A673 (cell line): ENCODE data around the gene ZNF487. TPM values are rescaled to one million over a fixed set of nuclear protein-coding genes. Genes with fewer than 3 reads are reported as not detected.
"Not testable (repeated sequence)": the region's sequence is repeated elsewhere in the genome, so short reads cannot be mapped to it uniquely, and the experiment has no call there.

Experiments
- BruUV-seq: library from RNA; stranded (reverse); fragments of 400-500 nt; replicated peaks from 2 replicates; lab custom pipeline; 2021; lab: Mats Ljungman, UMichigan
- CTCF ChIA-PET: fragments of 300-600 bp; sonication (Branson Sonifier 250); formaldehyde crosslinking; loops from one replicate; lab custom pipeline; 2022; ENCODE audit warnings: antibody characterized with exemption; lab: Charles Lee
- POLR2A ChIA-PET: fragments of 300-600 bp; sonication (Branson Sonifier 250); formaldehyde crosslinking; loops from one replicate; lab custom pipeline; 2022; ENCODE audit warnings: antibody characterized with exemption; ENCODE audit not compliant: low non-redundant PET; lab: Charles Lee
- DNase-seq: peaks from one replicate; pipeline ENCODE4 v3.0.0-alpha.2; 2015; ENCODE audit warnings: low spot score
- H3K27ac ChIP-seq: fragments of 200-600 bp; sonication (generic); 2 replicates; pipeline ENCODE4 v1.5.1; 2016; ENCODE audit warnings: mixed run types, low read depth, mild to moderate bottlenecking, mixed read lengths, antibody characterized with exemption, low read length; ENCODE audit not compliant: poor library complexity, severe bottlenecking
- H3K27me3 ChIP-seq: fragments of 200-600 bp; sonication (generic); replicated peaks from 2 replicates; pipeline ENCODE4 v1.6.1; 2017; ENCODE audit warnings: mixed run types, low read depth, mild to moderate bottlenecking, mixed read lengths, antibody characterized with exemption, low read length; ENCODE audit not compliant: insufficient read depth, poor library complexity
- H3K36me3 ChIP-seq: fragments of 200-600 bp; sonication (generic); 2 replicates; pipeline ENCODE4 v1.6.1; 2016; ENCODE audit warnings: mixed run types, mild to moderate bottlenecking, mixed read lengths, antibody characterized with exemption, low read length; ENCODE audit not compliant: insufficient read depth, poor library complexity, severe bottlenecking
- H3K4me1 ChIP-seq: fragments of 200-600 bp; sonication (generic); 2 replicates; pipeline ENCODE4 v1.6.1; 2017; ENCODE audit warnings: mixed run types, mild to moderate bottlenecking, mixed read lengths, antibody characterized with exemption, low read length; ENCODE audit not compliant: insufficient read depth, poor library complexity, severe bottlenecking
- H3K4me3 ChIP-seq: fragments of 200-600 bp; sonication (generic); 2 replicates; pipeline ENCODE4 v1.5.1; 2016; ENCODE audit warnings: low read depth, mixed run types, mild to moderate bottlenecking, mixed read lengths, low read length; ENCODE audit not compliant: poor library complexity, severe bottlenecking
- H3K9me3 ChIP-seq: fragments of 200-600 bp; sonication (generic); 2 replicates; pipeline ENCODE4 v1.6.1; 2016; ENCODE audit warnings: mixed run types, low read depth, mild to moderate bottlenecking, mixed read lengths, antibody characterized with exemption, low read length; ENCODE audit not compliant: poor library complexity, severe bottlenecking
- EZH2 ChIP-seq: fragments of 200-600 bp; sonication (generic); IDR thresholded peaks from 2 replicates; pipeline ENCODE4 v1.6.1; 2017; ENCODE audit warnings: borderline replicate concordance, low read depth, mild to moderate bottlenecking, mixed read lengths, antibody characterized with exemption, low read length; ENCODE audit not compliant: poor library complexity, severe bottlenecking
- intact Hi-C: fragments of 100-400 bp; cut with micrococcal nuclease; formaldehyde crosslinking; loops from one replicate; pipeline ENCODE4 v1.10.0; 2022; ENCODE audit not compliant: unreplicated experiment
- total RNA-seq: library from RNA; stranded (reverse); gene quantifications from 2 replicates; pipeline ENCODE4 v1.2.3, GENCODE V29; 2021
- TF ChIP-seq, protein P1 (sequence below): fragments of 300-800, 200-600 bp; sonication (generic); conservative IDR thresholded peaks from 2 replicates; pipeline ENCODE4 v1.5.1; 2017; ENCODE audit warnings: low read depth, mild to moderate bottlenecking, antibody characterized with exemption, low read length, moderate library complexity, mixed read lengths

ZNF487 gene
- total RNA-seq, 1 experiment from 2014 or later, result 1.3 TPM

DNA sequence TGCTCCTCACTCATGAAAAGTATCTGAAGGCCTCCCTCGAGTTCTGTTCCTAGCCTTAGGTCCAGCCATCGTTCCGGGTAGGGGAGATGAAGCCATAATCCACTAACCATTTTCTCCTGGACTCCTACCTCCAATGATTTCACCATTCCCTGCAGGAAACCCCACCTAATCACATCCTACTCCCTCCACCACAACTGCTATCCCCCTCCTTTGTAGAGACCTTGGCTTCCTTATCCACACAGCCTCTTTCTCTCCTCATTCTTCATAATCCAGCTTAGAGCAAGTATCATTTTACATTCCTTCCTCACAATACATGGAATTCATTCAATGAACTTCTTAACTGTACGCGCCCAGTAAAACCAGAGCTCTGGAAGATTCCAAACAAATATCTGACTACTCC, 46.6 kb upstream of the ZNF487 start:
- intact Hi-C loops, result no loop called here
- H3K36me3 ChIP-seq, result peaks cover 100% of the 10 kb centered on the region
- no TSS peak for BruUV-seq
- H3K4me1 ChIP-seq, result peaks cover 6% of the 10 kb centered on the region
- POLR2A ChIA-PET, result interaction anchor here (0.8 kb wide), 1 partner anchor 54 kb away, joined by 3 read pairs; no protein-coding TSS in a partner anchor
- TF ChIP-seq, protein P1, sequence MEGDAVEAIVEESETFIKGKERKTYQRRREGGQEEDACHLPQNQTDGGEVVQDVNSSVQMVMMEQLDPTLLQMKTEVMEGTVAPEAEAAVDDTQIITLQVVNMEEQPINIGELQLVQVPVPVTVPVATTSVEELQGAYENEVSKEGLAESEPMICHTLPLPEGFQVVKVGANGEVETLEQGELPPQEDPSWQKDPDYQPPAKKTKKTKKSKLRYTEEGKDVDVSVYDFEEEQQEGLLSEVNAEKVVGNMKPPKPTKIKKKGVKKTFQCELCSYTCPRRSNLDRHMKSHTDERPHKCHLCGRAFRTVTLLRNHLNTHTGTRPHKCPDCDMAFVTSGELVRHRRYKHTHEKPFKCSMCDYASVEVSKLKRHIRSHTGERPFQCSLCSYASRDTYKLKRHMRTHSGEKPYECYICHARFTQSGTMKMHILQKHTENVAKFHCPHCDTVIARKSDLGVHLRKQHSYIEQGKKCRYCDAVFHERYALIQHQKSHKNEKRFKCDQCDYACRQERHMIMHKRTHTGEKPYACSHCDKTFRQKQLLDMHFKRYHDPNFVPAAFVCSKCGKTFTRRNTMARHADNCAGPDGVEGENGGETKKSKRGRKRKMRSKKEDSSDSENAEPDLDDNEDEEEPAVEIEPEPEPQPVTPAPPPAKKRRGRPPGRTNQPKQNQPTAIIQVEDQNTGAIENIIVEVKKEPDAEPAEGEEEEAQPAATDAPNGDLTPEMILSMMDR, result no peak
- TF ChIP-seq EZH2, result no peak
- no peak for DNase-seq
- no peak overlapping the region for H3K4me3 ChIP-seq
- H3K27me3 ChIP-seq, result no peaks in the 10 kb centered on the region
- H3K27ac ChIP-seq, result no peak overlapping the region
- CTCF ChIA-PET, result no interaction called here
- no peaks in the 10 kb centered on the region for H3K9me3 ChIP-seq

DNA sequence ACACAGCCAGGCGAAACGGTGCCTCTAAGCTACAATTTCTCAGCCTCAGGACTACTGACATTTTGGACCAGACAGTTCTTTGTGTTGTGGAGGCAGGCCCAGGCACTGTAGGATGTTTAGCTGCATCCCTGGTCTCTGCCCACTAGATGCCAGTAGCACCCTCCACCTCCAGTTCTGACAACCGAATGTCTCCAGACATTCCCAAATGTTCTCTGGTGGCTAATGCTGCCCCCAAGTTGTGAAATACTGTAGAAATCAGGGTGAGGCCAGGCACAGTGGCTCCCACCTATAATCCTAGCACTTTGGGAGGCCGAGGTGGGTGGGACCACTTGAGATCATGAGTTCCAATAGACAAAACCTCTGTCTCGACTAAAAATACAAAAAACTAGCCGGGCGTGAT, 46.2 kb upstream of the ZNF487 start:
- intact Hi-C loops, result no loop called here
- no TSS peak for BruUV-seq
- Histone ChIP-seq H3K36me3 (peaks cover 98% of the 10 kb centered on the region), H3K27me3 (no peaks in the 10 kb centered on the region), H3K4me1 (peaks cover 6% of the 10 kb centered on the region), H3K27ac (no peak overlapping the region), H3K4me3 (no peak overlapping the region), H3K9me3 (no peaks in the 10 kb centered on the region)
- CTCF ChIA-PET, result no interaction called here
- POLR2A ChIA-PET, result interaction anchor here (0.8 kb wide), 1 partner anchor 54 kb away, joined by 3 read pairs; no protein-coding TSS in a partner anchor
- DNase-seq, result peak; percentile 74
- TF ChIP-seq EZH2, result no peak
- TF ChIP-seq, protein P1, result peak; percentile 63

DNA sequence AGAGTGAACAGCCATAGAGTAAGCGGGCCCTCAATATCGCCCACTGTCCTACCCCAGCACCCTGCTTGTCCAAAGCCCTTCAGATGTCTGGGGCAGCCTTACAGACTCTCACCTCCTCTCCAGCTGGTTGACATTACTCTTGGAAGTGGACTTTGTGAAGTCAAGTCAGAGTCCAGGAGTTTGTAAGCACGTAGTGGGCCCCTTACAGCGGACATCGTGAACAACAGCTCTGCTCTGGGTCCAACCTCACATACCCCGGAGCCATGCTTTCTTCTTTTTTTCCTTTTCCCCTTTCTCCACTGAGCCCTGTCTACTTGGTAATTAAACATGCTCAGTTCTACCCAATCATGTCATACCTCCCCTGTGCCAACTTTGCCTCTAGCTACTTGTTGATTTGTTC, 45.4 kb upstream of the ZNF487 start:
- CTCF ChIA-PET, result no interaction called here
- POLR2A ChIA-PET, result no interaction called here
- intact Hi-C loops, result no loop called here

DNA sequence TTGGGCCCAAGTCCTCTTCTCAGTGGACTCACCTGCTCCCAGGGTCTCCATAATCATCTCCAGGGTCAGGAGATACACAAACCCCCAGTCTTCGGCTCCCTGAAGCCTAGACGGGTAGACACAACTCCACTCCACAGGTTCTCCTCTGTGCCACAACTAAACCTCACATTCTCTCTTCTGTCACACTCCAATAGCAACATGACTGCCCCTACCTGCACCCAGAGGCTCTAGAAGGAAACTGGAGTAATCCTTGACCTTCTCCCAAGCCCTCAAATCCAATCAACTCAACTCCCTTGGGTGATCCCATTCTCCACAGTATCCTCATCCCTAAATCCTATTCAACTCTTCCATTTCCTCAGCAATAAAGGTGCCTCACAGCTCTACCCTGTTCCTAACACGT, 44.2 kb upstream of the ZNF487 start:
- Histone ChIP-seq H3K27me3 (no peaks in the 10 kb centered on the region), H3K4me1 (peaks cover 8% of the 10 kb centered on the region), H3K4me3 (no peak overlapping the region), H3K9me3 (no peaks in the 10 kb centered on the region), H3K27ac (no peak overlapping the region), H3K36me3 (peaks cover 78% of the 10 kb centered on the region)
- intact Hi-C loops, result no loop called here
- ChIA-PET POLR2A (no interaction called here), CTCF (no interaction called here)
- BruUV-seq, result no TSS peak
- DNase-seq, result no peak
- no peak for TF ChIP-seq EZH2
- TF ChIP-seq, protein P1, result no peak

More for the DNA sequence above, 45.4 kb upstream of the ZNF487 start:
- DNase-seq, result no peak
- H3K27me3 ChIP-seq, result no peaks in the 10 kb centered on the region
- H3K4me1 ChIP-seq, result peaks cover 6% of the 10 kb centered on the region
- no peak overlapping the region for H3K4me3 ChIP-seq
- H3K36me3 ChIP-seq, result peaks cover 90% of the 10 kb centered on the region
- TF ChIP-seq EZH2, result no peak
- H3K9me3 ChIP-seq, result no peaks in the 10 kb centered on the region
- no TSS peak for BruUV-seq
- H3K27ac ChIP-seq, result peak overlapping the region; percentile 11

DNA sequence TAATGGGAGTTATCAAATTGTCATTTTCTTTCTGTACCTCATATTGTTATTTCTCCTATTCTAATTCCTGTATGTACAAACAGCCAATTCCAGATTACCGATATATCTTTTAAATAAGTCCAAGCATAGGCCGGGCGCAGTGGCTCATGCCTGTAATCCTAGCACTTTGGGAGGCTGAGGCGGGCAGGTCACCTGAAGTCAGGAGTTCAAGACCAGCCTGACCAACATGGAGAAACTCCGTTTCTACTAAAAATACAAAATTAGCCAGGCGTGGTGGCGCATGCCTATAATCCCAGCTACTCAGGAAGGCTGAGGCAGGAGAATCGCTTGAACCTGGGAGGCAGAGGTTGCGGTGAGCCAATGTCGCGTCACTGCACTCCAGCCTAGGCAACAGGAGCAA, 43.7 kb upstream of the ZNF487 start:
- H3K4me3 ChIP-seq, H3K27ac ChIP-seq, H3K9me3 ChIP-seq, CTCF ChIA-PET, intact Hi-C loops, POLR2A ChIA-PET, H3K27me3 ChIP-seq, BruUV-seq, DNase-seq: not testable (repeated sequence)
- peaks cover 13% of the 10 kb centered on the region for H3K4me1 ChIP-seq
- H3K36me3 ChIP-seq, result peaks cover 73% of the 10 kb centered on the region
